CD14-positive monocyte (primary cell): ENCODE data around the gene MEPE. TPM values are rescaled to one million over a fixed set of nuclear protein-coding genes. Genes with fewer than 3 reads are reported as not detected.

Source experiments
- DNase-seq, 3 donors: peaks; one replicate each; pipeline ENCODE4 v3.0.0-alpha.2; 2011 to 2022
- H2AFZ ChIP-seq: 2 replicates; pipeline ENCODE4 v1.6.0; 2012; ENCODE audit warnings: mild to moderate bottlenecking, low read depth, low read length, inconsistent platforms; ENCODE audit not compliant: insufficient read depth, poor library complexity, severe bottlenecking
- H3K27ac ChIP-seq, 2 donors: 1 replicate in 1 of 2; 2 replicates in 1 of 2; pipeline ENCODE4 v1.5.1; 2012 to 2013; ENCODE audit warnings: low read length in 2 of 2, control low read depth in 1 of 2, inconsistent platforms in 1 of 2, low read depth in 1 of 2, mild to moderate bottlenecking in 1 of 2
- H3K27me3 ChIP-seq, 2 donors: one replicate each; pipeline versions ENCODE4 v1.6.0 to v1.6.1; 2011 to 2013; ENCODE audit warnings: low read length in 2 of 2; ENCODE audit not compliant: control insufficient read depth in 2 of 2, insufficient read depth in 2 of 2
- H3K36me3 ChIP-seq, 2 donors: replicated peaks in 1 of 2; 1 replicate in 1 of 2; 2 replicates in 1 of 2; pipeline versions ENCODE4 v1.5.1 to v1.6.1; 2012 to 2013; ENCODE audit warnings: low read length in 2 of 2, control low read depth in 1 of 2, inconsistent platforms in 1 of 2, mild to moderate bottlenecking in 1 of 2; ENCODE audit not compliant: insufficient read depth in 2 of 2, control insufficient read depth in 1 of 2
- H3K4me1 ChIP-seq, 2 donors: 1 replicate in 1 of 2; 2 replicates in 1 of 2; pipeline versions ENCODE4 v1.5.1 to v1.6.1; 2012 to 2013; ENCODE audit warnings: low read length in 2 of 2, control low read depth in 1 of 2, inconsistent platforms in 1 of 2, mild to moderate bottlenecking in 1 of 2, moderate library complexity in 1 of 2; ENCODE audit not compliant: insufficient read depth in 2 of 2, control insufficient read depth in 1 of 2
- H3K4me2 ChIP-seq: replicated peaks from 2 replicates; pipeline ENCODE3; 2012; ENCODE audit warnings: low read length, moderate library complexity, mild to moderate bottlenecking; ENCODE audit not compliant: poor library complexity, severe bottlenecking; ENCODE audit errors: extremely low read depth
- H3K4me3 ChIP-seq, 3 experiments: fragments of 200-600 bp in 1 of 3; sonication (generic) in 1 of 3; replicated peaks in 1 of 3; 1 replicate in 2 of 3; 2 replicates in 1 of 3; pipeline ENCODE4 v1.5.1; 2011 to 2013; ENCODE audit warnings: low read length in 3 of 3, mild to moderate bottlenecking in 3 of 3, control low read depth in 2 of 3, low read depth in 2 of 3, inconsistent platforms in 1 of 3, moderate library complexity in 1 of 3
- H3K79me2 ChIP-seq: 2 replicates; pipeline ENCODE4 v1.6.0; 2012; ENCODE audit warnings: mild to moderate bottlenecking, control low read depth, inconsistent platforms, low read length, moderate library complexity; ENCODE audit not compliant: insufficient read depth
- H3K9ac ChIP-seq: 2 replicates; pipeline ENCODE4 v1.6.0; 2017; ENCODE audit warnings: low read length, mild to moderate bottlenecking; ENCODE audit not compliant: insufficient read depth, poor library complexity, severe bottlenecking
- H3K9me3 ChIP-seq, 2 donors: replicated peaks in 1 of 2; 1 replicate in 1 of 2; 2 replicates in 1 of 2; pipeline versions ENCODE4 v1.5.1 to v1.6.1; 2012 to 2013; ENCODE audit warnings: low read length in 2 of 2, control low read depth in 1 of 2; ENCODE audit not compliant: control insufficient read depth in 1 of 2, insufficient read depth in 1 of 2
- H4K20me1 ChIP-seq: 2 replicates; pipeline ENCODE4 v1.6.0; 2012; ENCODE audit warnings: mild to moderate bottlenecking, low read length, control low read depth, moderate library complexity; ENCODE audit not compliant: insufficient read depth
- H3K27ac Mint-ChIP-seq, 7 donors: one replicate each; pipeline ENCODE4 v1.8.0; 2020; ENCODE audit warnings: mild to moderate bottlenecking in 7 of 7, mixed read lengths in 7 of 7, moderate library complexity in 6 of 7, inconsistent platforms in 2 of 7
- H3K27me3 Mint-ChIP-seq, 3 donors: one replicate each; pipeline ENCODE4 v1.8.0; 2021 to 2022; ENCODE audit warnings: low read depth in 3 of 3, mild to moderate bottlenecking in 3 of 3, mixed read lengths in 3 of 3, moderate library complexity in 3 of 3, inconsistent platforms in 1 of 3
- H3K36me3 Mint-ChIP-seq, 2 donors: one replicate each; pipeline ENCODE4 v1.8.0; 2020; ENCODE audit warnings: mixed read lengths in 2 of 2, inconsistent platforms in 1 of 2, mild to moderate bottlenecking in 1 of 2
- H3K4me1 Mint-ChIP-seq: one replicate; pipeline ENCODE4 v1.8.0; 2020; ENCODE audit warnings: mild to moderate bottlenecking, mixed read lengths
- H3K4me3 Mint-ChIP-seq, 2 donors: one replicate each; pipeline ENCODE4 v1.8.0; 2020; ENCODE audit warnings: mild to moderate bottlenecking in 2 of 2, mixed read lengths in 2 of 2, moderate library complexity in 1 of 2
- H3K9me3 Mint-ChIP-seq, 7 donors: one replicate each; pipeline ENCODE4 v1.8.0; 2020 to 2022; ENCODE audit warnings: mixed read lengths in 7 of 7, mild to moderate bottlenecking in 6 of 7, moderate library complexity in 6 of 7, inconsistent platforms in 2 of 7
- WGBS: methylation state at CpG from one replicate; pipeline ENCODE4 v1.1.5; 2013; ENCODE audit warnings: missing lambda C conversion rate; ENCODE audit not compliant: insufficient coverage; 5-methylcytosine and 5-hydroxymethylcytosine counted together
- intact Hi-C, 2 donors: fragments of 100-400 bp; cut with micrococcal nuclease; formaldehyde crosslinking; loops; one replicate each; pipeline versions ENCODE4 v1.15.0 to v1.15.1; 2023
- polyA minus RNA-seq: library from RNA; depleted of rRNA, polyadenylated mRNA; stranded (reverse); fragments of >200 nt; gene quantifications from 2 replicates; pipeline ENCODE4 v1.2.3, GENCODE V29; 2012
- polyA plus RNA-seq, 3 donors: library from polyadenylated mRNA; depleted of rRNA in 1 of 3; unstranded in 2 of 3; stranded (reverse) in 1 of 3; fragments of 300-500 nt in 2 of 3; fragments of >200 nt in 1 of 3; fragmentation: Illumina TruSeq in 2 of 3; gene quantifications; 1 replicate in 2 of 3; 2 replicates in 1 of 3; pipeline ENCODE4 v1.2.3, GENCODE V29; 2012 to 2021
- total RNA-seq, 12 experiments: library from RNA in 1 of 12; stranded (reverse) in 1 of 12; fragments of 120-200 nt in 1 of 12; gene quantifications; one replicate each; pipeline ENCODE4 v1.2.4 and lab custom pipeline; 2013 to 2026; ENCODE audit warnings: mixed read lengths in 6 of 12, inconsistent platforms in 1 of 12
- TF ChIP-seq, protein P1 (sequence below): fragments of 200-600 bp; IDR thresholded peaks from one replicate; pipeline ENCODE4 v1.8.0; 2022; ENCODE audit warnings: antibody characterized with exemption, mild to moderate bottlenecking

Gene MEPE, protein sequence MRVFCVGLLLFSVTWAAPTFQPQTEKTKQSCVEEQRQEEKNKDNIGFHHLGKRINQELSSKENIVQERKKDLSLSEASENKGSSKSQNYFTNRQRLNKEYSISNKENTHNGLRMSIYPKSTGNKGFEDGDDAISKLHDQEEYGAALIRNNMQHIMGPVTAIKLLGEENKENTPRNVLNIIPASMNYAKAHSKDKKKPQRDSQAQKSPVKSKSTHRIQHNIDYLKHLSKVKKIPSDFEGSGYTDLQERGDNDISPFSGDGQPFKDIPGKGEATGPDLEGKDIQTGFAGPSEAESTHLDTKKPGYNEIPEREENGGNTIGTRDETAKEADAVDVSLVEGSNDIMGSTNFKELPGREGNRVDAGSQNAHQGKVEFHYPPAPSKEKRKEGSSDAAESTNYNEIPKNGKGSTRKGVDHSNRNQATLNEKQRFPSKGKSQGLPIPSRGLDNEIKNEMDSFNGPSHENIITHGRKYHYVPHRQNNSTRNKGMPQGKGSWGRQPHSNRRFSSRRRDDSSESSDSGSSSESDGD
- not detected for total RNA-seq (2013)
- polyA plus RNA-seq (not detected), polyA minus RNA-seq (not detected in 2 replicates), total RNA-seq (lab: John Stamatoyannopoulos, UW) (0 to 6.2 (median 1.1) reads per million in 11 experiments)

DNA sequence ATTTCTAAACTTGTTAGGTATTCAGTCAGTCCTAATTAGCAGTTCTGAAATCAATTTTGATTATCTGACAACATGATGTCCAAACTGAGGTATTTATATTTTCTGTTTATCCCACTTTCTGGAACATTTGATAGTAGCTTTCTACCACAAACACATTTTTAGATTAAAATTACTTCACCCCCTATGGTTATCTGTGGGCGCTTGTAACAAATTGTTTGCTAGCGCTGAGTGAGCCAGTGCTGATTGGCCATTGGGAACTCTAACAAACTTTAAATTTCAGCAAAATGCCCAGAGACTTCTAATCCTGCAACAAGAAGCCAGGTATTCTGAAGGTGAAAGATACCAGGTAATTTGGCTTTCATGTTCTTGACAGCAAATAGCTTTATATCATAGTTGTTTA, at the start of gene MEPE:
Gene MEPE, plus strand, starts transcription at position 301 of the 400 bp plus-strand sequence. CDS start 1,746 bp downstream, outside the sequence.
- no peaks in the 10 kb centered on the region for H3K79me2 ChIP-seq
- no peaks in the 10 kb centered on the region for H3K36me3 ChIP-seq
- Mint-ChIP-seq H3K36me3 (no peaks in the 10 kb centered on the region), H3K4me3 (no peak within 1 kb of the TSS), H3K27ac (no peak within 1 kb of the TSS), H3K4me1 (no peaks in the 10 kb centered on the region), H3K27me3 (no peaks in the 10 kb centered on the region), H3K9me3 (peaks cover 0 to 2% (median 0%) of the 10 kb centered on the region in 7 donors)
- H3K4me3 ChIP-seq, result no peak within 1 kb of the TSS
- H2AFZ ChIP-seq, result no peak within 1 kb of the TSS
- H3K27ac ChIP-seq, result no peak within 1 kb of the TSS
- H3K4me2 ChIP-seq, result no peak within 1 kb of the TSS
- H3K9ac ChIP-seq, result no peak within 1 kb of the TSS
- no peaks in the 10 kb centered on the region for H3K9me3 ChIP-seq
- 100% methylated on average over 1 of the region's 2 CpGs for WGBS
- TF ChIP-seq, protein P1, sequence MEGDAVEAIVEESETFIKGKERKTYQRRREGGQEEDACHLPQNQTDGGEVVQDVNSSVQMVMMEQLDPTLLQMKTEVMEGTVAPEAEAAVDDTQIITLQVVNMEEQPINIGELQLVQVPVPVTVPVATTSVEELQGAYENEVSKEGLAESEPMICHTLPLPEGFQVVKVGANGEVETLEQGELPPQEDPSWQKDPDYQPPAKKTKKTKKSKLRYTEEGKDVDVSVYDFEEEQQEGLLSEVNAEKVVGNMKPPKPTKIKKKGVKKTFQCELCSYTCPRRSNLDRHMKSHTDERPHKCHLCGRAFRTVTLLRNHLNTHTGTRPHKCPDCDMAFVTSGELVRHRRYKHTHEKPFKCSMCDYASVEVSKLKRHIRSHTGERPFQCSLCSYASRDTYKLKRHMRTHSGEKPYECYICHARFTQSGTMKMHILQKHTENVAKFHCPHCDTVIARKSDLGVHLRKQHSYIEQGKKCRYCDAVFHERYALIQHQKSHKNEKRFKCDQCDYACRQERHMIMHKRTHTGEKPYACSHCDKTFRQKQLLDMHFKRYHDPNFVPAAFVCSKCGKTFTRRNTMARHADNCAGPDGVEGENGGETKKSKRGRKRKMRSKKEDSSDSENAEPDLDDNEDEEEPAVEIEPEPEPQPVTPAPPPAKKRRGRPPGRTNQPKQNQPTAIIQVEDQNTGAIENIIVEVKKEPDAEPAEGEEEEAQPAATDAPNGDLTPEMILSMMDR, result no peak
- H4K20me1 ChIP-seq, result no peaks in the 10 kb centered on the region
- no peaks in the 10 kb centered on the region for H3K27me3 ChIP-seq
- H3K4me1 ChIP-seq, result no peaks in the 10 kb centered on the region
- no peak for DNase-seq
- intact Hi-C loops, result loop anchor here (10.0 kb wide), 2 partner anchors 98 to 148 kb away; no protein-coding TSS in a partner anchor

DNA sequence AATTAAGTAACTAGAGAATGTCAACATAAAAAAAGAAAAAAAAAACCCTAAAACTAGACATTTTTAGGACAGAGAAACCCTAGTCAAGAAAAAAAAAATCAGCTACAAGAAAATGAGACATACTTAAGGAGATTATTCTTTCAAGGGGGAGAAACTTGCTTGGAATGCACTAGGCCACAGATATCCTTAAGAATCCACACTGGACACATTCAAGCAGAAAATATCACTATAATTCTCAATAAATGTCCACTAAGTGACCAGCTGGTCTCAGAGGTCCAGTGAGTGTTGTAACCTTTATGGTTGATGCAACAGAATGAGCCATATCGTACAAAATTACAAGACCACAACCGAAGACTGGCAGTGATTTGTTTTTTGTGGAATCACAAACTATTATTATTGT, 49.0 kb upstream of the MEPE start:
- no peak overlapping the region for H3K9ac ChIP-seq
- no peak overlapping the region for H3K4me3 ChIP-seq
- H3K4me2 ChIP-seq, result no peak overlapping the region
- no peak for DNase-seq
- no peaks in the 10 kb centered on the region for H3K27me3 ChIP-seq
- intact Hi-C loops, result no loop called here
- Mint-ChIP-seq H3K9me3 (peaks cover 0 to 2% (median 0%) of the 10 kb centered on the region in 7 donors), H3K4me1 (no peaks in the 10 kb centered on the region), H3K27me3 (peaks cover 0 to 4% (median 2%) of the 10 kb centered on the region in 3 donors), H3K36me3 (no peaks in the 10 kb centered on the region), H3K27ac (no peak overlapping the region), H3K4me3 (no peak overlapping the region)
- no peaks in the 10 kb centered on the region for H4K20me1 ChIP-seq
- no peaks in the 10 kb centered on the region for H3K9me3 ChIP-seq
- no peaks in the 10 kb centered on the region for H3K4me1 ChIP-seq
- no peak overlapping the region for H3K27ac ChIP-seq
- no CpG with 5 or more reads among the region's 2 CpGs for WGBS
- H2AFZ ChIP-seq, result no peak overlapping the region
- H3K36me3 ChIP-seq, result no peaks in the 10 kb centered on the region
- TF ChIP-seq, protein P1, result no peak
- H3K79me2 ChIP-seq, result no peaks in the 10 kb centered on the region
